ENCODE data around the gene ESRRB.

DNA sequence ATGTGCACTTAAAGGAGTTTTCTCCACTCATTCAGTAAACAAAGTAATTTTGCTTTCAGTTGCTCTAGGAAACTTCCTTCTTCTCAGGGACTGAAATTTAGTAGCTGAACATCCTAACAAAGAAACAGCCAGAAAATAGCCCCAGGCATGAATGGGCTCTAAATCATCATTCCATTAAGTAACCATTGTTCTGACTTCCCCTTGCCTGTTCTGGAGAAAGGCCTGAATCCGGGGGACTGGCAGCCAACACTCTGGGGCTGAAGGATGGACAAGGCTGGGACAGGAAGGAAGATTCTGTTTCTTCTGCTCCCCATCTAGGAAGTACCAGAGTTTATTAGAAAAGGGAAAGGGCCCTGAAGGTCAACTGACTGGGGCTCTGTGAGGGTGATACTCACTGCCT lies 104.5 kb downstream of the ESRRB start:
- TF ChIP-seq GLIS2 (tag by site-specific recombination; IDR thresholded peaks at IDR 0.05) (no peak), ZNF768 (tag by site-specific recombination; IDR thresholded peaks at IDR 0.05) (no peak), ZSCAN23 (tag by site-specific recombination; IDR thresholded peaks at IDR 0.05) (no peak), ZBTB1 (tag by site-specific recombination; IDR thresholded peaks at IDR 0.05) (no peak)
- TF ChIP-seq, protein P1, sequence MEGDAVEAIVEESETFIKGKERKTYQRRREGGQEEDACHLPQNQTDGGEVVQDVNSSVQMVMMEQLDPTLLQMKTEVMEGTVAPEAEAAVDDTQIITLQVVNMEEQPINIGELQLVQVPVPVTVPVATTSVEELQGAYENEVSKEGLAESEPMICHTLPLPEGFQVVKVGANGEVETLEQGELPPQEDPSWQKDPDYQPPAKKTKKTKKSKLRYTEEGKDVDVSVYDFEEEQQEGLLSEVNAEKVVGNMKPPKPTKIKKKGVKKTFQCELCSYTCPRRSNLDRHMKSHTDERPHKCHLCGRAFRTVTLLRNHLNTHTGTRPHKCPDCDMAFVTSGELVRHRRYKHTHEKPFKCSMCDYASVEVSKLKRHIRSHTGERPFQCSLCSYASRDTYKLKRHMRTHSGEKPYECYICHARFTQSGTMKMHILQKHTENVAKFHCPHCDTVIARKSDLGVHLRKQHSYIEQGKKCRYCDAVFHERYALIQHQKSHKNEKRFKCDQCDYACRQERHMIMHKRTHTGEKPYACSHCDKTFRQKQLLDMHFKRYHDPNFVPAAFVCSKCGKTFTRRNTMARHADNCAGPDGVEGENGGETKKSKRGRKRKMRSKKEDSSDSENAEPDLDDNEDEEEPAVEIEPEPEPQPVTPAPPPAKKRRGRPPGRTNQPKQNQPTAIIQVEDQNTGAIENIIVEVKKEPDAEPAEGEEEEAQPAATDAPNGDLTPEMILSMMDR (tag by site-specific recombination; IDR thresholded peaks at IDR 0.05): no peak
